K562 (cell line): ENCODE measurements around the gene COPA. TPM values are rescaled to one million over a fixed set of nuclear protein-coding genes. Genes with fewer than 3 reads are reported as not detected.

Experiments
- BRD9 ChIP-seq: fragments of 450-650 bp; IDR thresholded peaks from 2 replicates; pipeline ENCODE4 v1.6.1; 2018; ENCODE audit warnings: low read depth; ENCODE audit not compliant: partially characterized antibody
- CBX1 ChIP-seq: sonication (generic); IDR thresholded peaks from 2 replicates; pipeline ENCODE4 v1.6.1; 2016; ENCODE audit warnings: antibody characterized with exemption, low read depth, mild to moderate bottlenecking
- CHD1 ChIP-seq: fragments of 200-600 bp; sonication (generic); IDR thresholded peaks from one replicate; pipeline ENCODE4 v1.6.1; 2012; ENCODE audit warnings: mild to moderate bottlenecking, moderate library complexity, low read length, inconsistent platforms
- CLOCK ChIP-seq: fragments of 250-450 bp; sonication (Bioruptor Pico); IDR thresholded peaks from 2 replicates; pipeline ENCODE4 v1.4.0; 2020; ENCODE audit warnings: mild to moderate bottlenecking, moderate library complexity, borderline replicate concordance
- ELF2 ChIP-seq: fragments of 250-450 bp; sonication (Bioruptor Pico); IDR thresholded peaks from 2 replicates; pipeline ENCODE4 v1.5.0; 2021; ENCODE audit warnings: mild to moderate bottlenecking
- ESRRB ChIP-seq: fragments of 250-450 bp; sonication (Bioruptor Pico); IDR thresholded peaks from 2 replicates; pipeline ENCODE4 v1.5.0; 2020; ENCODE audit warnings: mild to moderate bottlenecking, moderate library complexity, borderline replicate concordance
- HBP1 ChIP-seq: fragments of 450-650 bp; formaldehyde crosslinking; IDR thresholded peaks from 2 replicates; pipeline ENCODE4 v1.4.0; 2022; ENCODE audit warnings: missing genetic modification characterization
- KLF6 ChIP-seq: fragments of 250-450 bp; sonication (Bioruptor Pico); IDR thresholded peaks from 2 replicates; pipeline ENCODE4 v1.4.0; 2020; ENCODE audit warnings: mild to moderate bottlenecking, moderate library complexity, borderline replicate concordance
- LCOR ChIP-seq: sonication (generic); formaldehyde crosslinking; IDR thresholded peaks from 2 replicates; pipeline ENCODE4 v1.8.0; 2022; ENCODE audit warnings: mild to moderate bottlenecking, missing genetic modification reagents
- MBD2 ChIP-seq: sonication (generic); IDR thresholded peaks from 2 replicates; pipeline ENCODE4 v1.6.1; 2016; ENCODE audit warnings: low read depth, borderline replicate concordance
- SAFB2 ChIP-seq: fragments of 200-400 bp; formaldehyde crosslinking; IDR thresholded peaks from 2 replicates; pipeline ENCODE4 v1.6.1; 2018; ENCODE audit warnings: borderline replicate concordance, low read length, low read depth, moderate library complexity; ENCODE audit not compliant: severe bottlenecking
- SMAD4 ChIP-seq: fragments of 250-450 bp; sonication (Bioruptor Pico); conservative IDR thresholded peaks from 2 replicates; pipeline ENCODE4 v1.8.0; 2021; ENCODE audit warnings: inconsistent platforms, mild to moderate bottlenecking, moderate library complexity
- YY1 ChIP-seq, 3 experiments: IDR thresholded peaks; 2 replicates each; pipeline ENCODE4 v1.6.1; 2011; ENCODE audit warnings: low read length in 2 of 3, mild to moderate bottlenecking in 2 of 3, moderate library complexity in 2 of 3, borderline replicate concordance in 1 of 3, control low read depth in 1 of 3, low read depth in 1 of 3; ENCODE audit not compliant: insufficient read depth in 3 of 3, insufficient replicate concordance in 2 of 3, control insufficient read depth in 1 of 3, insufficient read length in 1 of 3; ENCODE audit errors: extremely low read depth in 1 of 3
- ZNF589 ChIP-seq: fragments of 200-800 bp; sonication (Bioruptor generic); IDR thresholded peaks from 2 replicates; pipeline ENCODE4 v1.6.1; 2016; ENCODE audit warnings: low read depth, missing genetic modification characterization, missing compliant biosample characterization
- ZSCAN29 ChIP-seq: fragments of 450-650 bp; IDR thresholded peaks from 2 replicates; pipeline ENCODE4 v1.6.1; 2017
- polyA plus RNA-seq, 8 experiments: library from polyadenylated mRNA; depleted of rRNA in 4 of 8; stranded (reverse) in 5 of 8; unstranded in 3 of 8; fragments of >200 nt; fragmentation: Nextera tagmentation in 2 of 8; fragmentation: Illumina TruSeq in 1 of 8; extraction: Ambion mirVana in 2 of 8; extraction: Trizol in 1 of 8; gene quantifications; 2 replicates each; pipeline versions ENCODE4 v1.2.1 to v1.2.3, GENCODE V29; 2011 to 2014; ENCODE audit warnings: inconsistent platforms in 1 of 8, missing spikeins in 1 of 8
- total RNA-seq, 7 experiments: library from RNA; depleted of rRNA in 6 of 7; stranded (reverse); fragments of >200 nt in 6 of 7; fragmentation: Illumina TruSeq in 2 of 7; extraction: Trizol in 2 of 7; gene quantifications; 2 replicates each; pipeline versions ENCODE4 v1.2.1 to v1.2.3, GENCODE V29; 2011 to 2021; ENCODE audit warnings: low replicate concordance in 1 of 7
- TF ChIP-seq, protein P1 (sequence below): sonication (generic); formaldehyde crosslinking; IDR thresholded peaks from 2 replicates; pipeline ENCODE4 v1.8.0; 2022; ENCODE audit warnings: mild to moderate bottlenecking, missing genetic modification reagents
- TF ChIP-seq, protein P2 (sequence below): sonication (generic); formaldehyde crosslinking; IDR thresholded peaks from 2 replicates; pipeline ENCODE4 v1.8.0; 2023; ENCODE audit warnings: mild to moderate bottlenecking, missing genetic modification reagents

Gene COPA
- total and polyA plus RNA-seq, 9 of the 15 experiments (the other 6 are each of a cell fraction or from before 2014, with no cell fraction given) = 49.8 to 222 (median 110) TPM

DNA sequence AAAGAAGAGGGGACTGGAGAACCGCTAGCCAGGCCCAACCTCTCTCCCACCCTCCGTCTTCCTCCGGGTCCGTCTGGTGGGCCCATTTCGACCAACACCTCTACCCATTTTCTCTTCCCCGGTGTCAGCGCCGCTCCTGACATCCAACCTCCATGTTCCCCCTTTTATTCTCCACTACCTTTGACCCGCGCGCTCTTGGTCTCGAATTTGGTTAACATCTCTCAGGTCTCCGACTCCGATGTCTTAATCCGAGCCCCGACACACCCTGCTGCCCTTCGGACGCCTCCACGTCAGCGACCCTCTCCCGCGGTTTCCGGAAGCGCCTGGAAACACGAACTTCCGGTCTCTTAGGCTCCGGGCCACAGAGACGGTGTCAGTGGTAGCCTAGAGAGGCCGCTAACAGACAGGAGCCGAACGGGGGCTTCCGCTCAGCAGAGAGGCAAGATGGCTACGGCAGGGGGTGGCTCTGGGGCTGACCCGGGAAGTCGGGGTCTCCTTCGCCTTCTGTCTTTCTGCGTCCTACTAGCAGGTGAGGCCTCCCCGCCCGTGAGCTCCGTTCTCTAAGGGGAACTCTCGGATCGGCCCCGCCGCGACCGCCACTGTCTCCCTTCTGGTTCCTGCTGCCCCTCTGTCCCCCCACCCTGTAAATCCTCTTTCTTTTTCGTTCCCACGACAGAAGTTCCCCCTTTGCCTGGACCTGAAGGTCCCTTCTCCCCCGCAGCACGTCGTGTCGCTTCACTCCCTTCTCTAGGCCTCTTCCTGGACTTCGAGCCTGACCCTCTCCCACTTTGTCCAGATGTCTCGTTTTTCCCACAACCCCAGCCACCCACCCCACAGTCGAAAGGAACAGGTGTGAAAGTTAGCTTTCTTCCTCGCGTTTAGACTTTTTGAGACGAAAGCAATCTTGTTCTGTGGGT is at the start of gene COPA, which contains the start of gene NCSTN (continued):
- TF ChIP-seq CLOCK (CRISPR knock-in tag) (no peak), BRD9 (peak; percentile 19), CBX1 (peak; percentile 56; the same call in 1 of the 2 replicates), CHD1 (peak; percentile 45), ELF2 (CRISPR knock-in tag) (peak; percentile 69), LCOR (peak; percentile 47), ZSCAN29 (no peak), SAFB2 (no peak), HBP1 (peak; percentile 54; the same call in 1 of the 2 replicates), ZNF589 (CRISPR knock-in tag) (peak; percentile 63), MBD2 (peak; percentile 85), SMAD4 (CRISPR knock-in tag) (peak; percentile 20; the same call in 1 of the 2 replicates), YY1 (IDR thresholded peaks at IDR 0.05; ENCODE audit: borderline replicate concordance in 1 of 3, control insufficient read depth in 1 of 3, extremely low read depth in 1 of 3, insufficient read depth in 3 of 3, insufficient read length in 1 of 3, insufficient replicate concordance in 2 of 3, low read depth in 1 of 3, low read length in 2 of 3) (peak; percentile 78 to 97 (median 95)), KLF6 (CRISPR knock-in tag) (peak; percentile 80; the same call in 1 of the 2 replicates), ESRRB (no peak)
- TF ChIP-seq, protein P1, sequence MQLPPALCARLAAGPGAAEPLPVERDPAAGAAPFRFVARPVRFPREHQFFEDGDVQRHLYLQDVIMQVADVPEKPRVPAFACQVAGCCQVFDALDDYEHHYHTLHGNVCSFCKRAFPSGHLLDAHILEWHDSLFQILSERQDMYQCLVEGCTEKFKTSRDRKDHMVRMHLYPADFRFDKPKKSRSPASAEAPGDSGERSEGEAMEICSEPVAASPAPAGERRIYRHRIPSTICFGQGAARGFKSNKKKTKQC (CRISPR knock-in tag) = peak; percentile 45; the same call in 1 of the 2 replicates
- TF ChIP-seq, protein P2, sequence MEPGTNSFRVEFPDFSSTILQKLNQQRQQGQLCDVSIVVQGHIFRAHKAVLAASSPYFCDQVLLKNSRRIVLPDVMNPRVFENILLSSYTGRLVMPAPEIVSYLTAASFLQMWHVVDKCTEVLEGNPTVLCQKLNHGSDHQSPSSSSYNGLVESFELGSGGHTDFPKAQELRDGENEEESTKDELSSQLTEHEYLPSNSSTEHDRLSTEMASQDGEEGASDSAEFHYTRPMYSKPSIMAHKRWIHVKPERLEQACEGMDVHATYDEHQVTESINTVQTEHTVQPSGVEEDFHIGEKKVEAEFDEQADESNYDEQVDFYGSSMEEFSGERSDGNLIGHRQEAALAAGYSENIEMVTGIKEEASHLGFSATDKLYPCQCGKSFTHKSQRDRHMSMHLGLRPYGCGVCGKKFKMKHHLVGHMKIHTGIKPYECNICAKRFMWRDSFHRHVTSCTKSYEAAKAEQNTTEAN = no peak
